GM18858 (cell line): ENCODE data around the gene CXCL11.
"Not testable (repeated sequence)": the region's sequence is repeated elsewhere in the genome, so short reads cannot be mapped to it uniquely, and the experiment has no call there.

Experiments used
- ATAC-seq: cut with Tn5 transposase; IDR thresholded peaks from one replicate; pipeline ENCODE4 v1.9.1; 2021; ENCODE audit not compliant: unreplicated experiment

Gene CXCL11

GRCh38 chr4:76035799-76036380, at the start of gene CXCL11:
CXCL11 (minus strand) TSS chr4:76036070; CDS start chr4:76035987, 83 bp downstream.
- ATAC-seq: no peak

- no peak for ATAC-seq
Observed at GRCh38 chr4:76084542-76084941, 48.7 kb upstream of the CXCL11 start.

GRCh38 chr4:76083386-76083988, 47.6 kb upstream of the CXCL11 start:
- no peak for ATAC-seq

GRCh38 chr4:76078033-76078613, 42.3 kb upstream of the CXCL11 start:
- ATAC-seq: no peak

GRCh38 chr4:76074993-76075600, 39.2 kb upstream of the CXCL11 start:
- ATAC-seq: no peak

GRCh38 chr4:76074468-76074867, 38.6 kb upstream of the CXCL11 start, which contains the start of gene ART3:
ART3 (plus strand) TSS chr4:76074709; CDS start chr4:76075890, 1,181 bp downstream.
- ATAC-seq: no peak

- no peak for ATAC-seq
Observed at GRCh38 chr4:76072760-76073159, 36.9 kb upstream of the CXCL11 start.

- ATAC-seq: peak; percentile 62
Observed at GRCh38 chr4:76067652-76068286, 31.9 kb upstream of the CXCL11 start.

GRCh38 chr4:76066546-76066945, 30.7 kb upstream of the CXCL11 start:
- ATAC-seq: no peak

GRCh38 chr4:76061982-76062381, 26.1 kb upstream of the CXCL11 start:
- peak; percentile 58 for ATAC-seq

- no peak for ATAC-seq
Observed at GRCh38 chr4:76061421-76061820, 25.6 kb upstream of the CXCL11 start.

GRCh38 chr4:76060506-76060905, 24.6 kb upstream of the CXCL11 start:
- ATAC-seq: no peak

- no peak for ATAC-seq
Observed at GRCh38 chr4:76059750-76060149, 23.9 kb upstream of the CXCL11 start.

GRCh38 chr4:76058888-76059426, 23.1 kb upstream of the CXCL11 start:
- ATAC-seq: no peak

GRCh38 chr4:76058302-76058701, 22.4 kb upstream of the CXCL11 start:
- ATAC-seq: peak; percentile 44

GRCh38 chr4:76055421-76055820, 19.6 kb upstream of the CXCL11 start:
- ATAC-seq: no peak

- ATAC-seq: peak; percentile 96
Observed at GRCh38 chr4:76055016-76055415, 19.1 kb upstream of the CXCL11 start.

- no peak for ATAC-seq
Observed at GRCh38 chr4:76053730-76054129, 17.9 kb upstream of the CXCL11 start.

GRCh38 chr4:76050560-76051050, 14.7 kb upstream of the CXCL11 start:
- not testable (repeated sequence) for ATAC-seq

GRCh38 chr4:76049860-76050416, 14.1 kb upstream of the CXCL11 start:
- ATAC-seq: not testable (repeated sequence)

GRCh38 chr4:76044686-76045085, 8.8 kb upstream of the CXCL11 start:
- ATAC-seq: not testable (repeated sequence)
